ENCODE measurements around the gene CILP2. TPM values are rescaled to one million over a fixed set of nuclear protein-coding genes. Genes with fewer than 3 reads are reported as not detected.

CILP2 gene
- total RNA-seq, 2 experiments from 2014 or later, result 1.1 to 1.7 TPM

DNA sequence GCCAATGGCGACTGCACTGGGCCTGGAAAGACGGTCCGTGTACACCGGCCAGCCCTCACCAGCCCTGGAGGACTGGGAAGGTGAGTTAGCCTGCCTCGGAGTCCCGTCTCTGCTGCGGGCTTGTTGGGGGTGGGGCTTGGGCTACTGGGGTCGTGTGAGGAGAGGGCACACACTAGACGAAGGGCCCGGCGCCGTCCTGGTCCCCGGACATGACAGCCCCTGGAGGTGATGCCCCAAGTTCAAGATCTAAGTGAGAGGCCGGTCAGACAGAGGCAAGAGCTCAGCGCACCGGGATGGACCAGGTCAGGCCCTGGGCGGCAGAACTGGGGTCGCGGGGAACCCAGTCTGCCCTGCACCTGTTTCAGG, 1.6 kb downstream of the CILP2 start:
- ATAC-seq (ENCODE audit: poor library complexity) (no peak), DNase-seq (peak in 2 of 14 experiments; percentile 38 to 56)
- TF ChIP-seq, protein P1, sequence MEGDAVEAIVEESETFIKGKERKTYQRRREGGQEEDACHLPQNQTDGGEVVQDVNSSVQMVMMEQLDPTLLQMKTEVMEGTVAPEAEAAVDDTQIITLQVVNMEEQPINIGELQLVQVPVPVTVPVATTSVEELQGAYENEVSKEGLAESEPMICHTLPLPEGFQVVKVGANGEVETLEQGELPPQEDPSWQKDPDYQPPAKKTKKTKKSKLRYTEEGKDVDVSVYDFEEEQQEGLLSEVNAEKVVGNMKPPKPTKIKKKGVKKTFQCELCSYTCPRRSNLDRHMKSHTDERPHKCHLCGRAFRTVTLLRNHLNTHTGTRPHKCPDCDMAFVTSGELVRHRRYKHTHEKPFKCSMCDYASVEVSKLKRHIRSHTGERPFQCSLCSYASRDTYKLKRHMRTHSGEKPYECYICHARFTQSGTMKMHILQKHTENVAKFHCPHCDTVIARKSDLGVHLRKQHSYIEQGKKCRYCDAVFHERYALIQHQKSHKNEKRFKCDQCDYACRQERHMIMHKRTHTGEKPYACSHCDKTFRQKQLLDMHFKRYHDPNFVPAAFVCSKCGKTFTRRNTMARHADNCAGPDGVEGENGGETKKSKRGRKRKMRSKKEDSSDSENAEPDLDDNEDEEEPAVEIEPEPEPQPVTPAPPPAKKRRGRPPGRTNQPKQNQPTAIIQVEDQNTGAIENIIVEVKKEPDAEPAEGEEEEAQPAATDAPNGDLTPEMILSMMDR (IDR thresholded peaks at IDR 0.05), result no peak
- no peaks in the 10 kb centered on the region for H3K36me3 Mint-ChIP-seq (ENCODE audit: low read depth)
- H3K9me3 Mint-ChIP-seq, result no peaks in the 10 kb centered on the region
- H3K9me3 ChIP-seq (ENCODE audit: control insufficient read depth in 1 of 2, insufficient read depth in 1 of 2, low read length in 2 of 2), result peaks cover 0 to 11% of the 10 kb centered on the region in 2 experiments
- H3K27ac ChIP-seq (ENCODE audit: low read depth in 1 of 2, low read length in 2 of 2), result no peak overlapping the region
- H3K4me1 ChIP-seq (ENCODE audit: insufficient read depth, low read length), result peaks cover 47% of the 10 kb centered on the region
- no peak overlapping the region for H3K27ac Mint-ChIP-seq
- intact Hi-C loops (cut with DNase I, micrococcal nuclease), result loop anchor here in 1 of 2 experiments (5.0 kb wide), 2 partner anchors 53 to 198 kb away; no protein-coding TSS in a partner anchor
- no peaks in the 10 kb centered on the region for H3K27me3 Mint-ChIP-seq
- POLR2A ChIA-PET, result interaction anchor here (0.8 to 1.0 kb wide), 2 partner anchors 88 to 124 kb away, joined by 3 to 4 read pairs; partner anchors contain the start of gene ATP13A1
- no peaks in the 10 kb centered on the region for H3K36me3 ChIP-seq (ENCODE audit: insufficient read depth, low read length)
- CTCF ChIA-PET, result interaction anchor here (1.1 kb wide), 1 partner anchor 15 kb away, joined by 3 read pairs; no protein-coding TSS in a partner anchor
- peak overlapping the region; percentile 70 for H3K4me3 Mint-ChIP-seq
- H3K4me3 ChIP-seq (ENCODE audit: low read length), result no peak overlapping the region
- H3K27me3 ChIP-seq (ENCODE audit: control insufficient read depth in 1 of 2, insufficient read depth in 2 of 2, low read length in 2 of 2), result no peaks in the 10 kb centered on the region
- H3K4me1 Mint-ChIP-seq (ENCODE audit: low read depth), result peaks cover 33% of the 10 kb centered on the region

DNA sequence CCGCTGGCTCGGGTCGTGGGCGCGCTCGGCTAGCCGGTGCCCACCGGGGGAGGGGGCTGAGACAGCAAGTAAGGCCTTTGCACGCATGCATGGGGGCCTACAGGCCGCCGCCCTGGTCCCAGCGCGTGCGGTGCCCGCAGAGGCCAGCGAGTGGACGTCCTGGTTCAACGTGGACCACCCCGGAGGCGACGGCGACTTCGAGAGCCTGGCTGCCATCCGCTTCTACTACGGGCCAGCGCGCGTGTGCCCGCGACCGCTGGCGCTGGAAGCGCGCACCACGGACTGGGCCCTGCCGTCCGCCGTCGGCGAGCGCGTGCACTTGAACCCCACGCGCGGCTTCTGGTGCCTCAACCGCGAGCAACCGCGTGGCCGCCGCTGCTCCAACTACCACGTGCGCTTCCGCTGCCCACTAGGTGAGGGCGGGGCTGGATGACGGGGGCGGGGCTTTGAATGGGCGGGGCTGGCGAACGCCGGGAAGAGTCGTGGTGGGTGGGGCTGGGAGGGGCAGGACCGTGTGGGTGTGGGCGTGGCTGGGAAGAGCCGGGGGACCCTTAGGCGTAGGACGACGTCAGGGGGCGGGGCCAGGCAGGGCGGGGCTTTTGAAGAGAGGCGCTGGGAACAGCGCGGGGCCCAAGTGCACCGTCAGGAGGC, 2.1 kb downstream of the CILP2 start:
- H3K27me3 ChIP-seq (ENCODE audit: control insufficient read depth in 1 of 2, insufficient read depth in 2 of 2, low read length in 2 of 2), result no peaks in the 10 kb centered on the region
- Mint-ChIP-seq H3K36me3 (ENCODE audit: low read depth) (no peaks in the 10 kb centered on the region), H3K9me3 (no peaks in the 10 kb centered on the region), H3K27ac (no peak overlapping the region), H3K4me1 (ENCODE audit: low read depth) (peaks cover 33% of the 10 kb centered on the region), H3K27me3 (no peaks in the 10 kb centered on the region), H3K4me3 (peak overlapping the region; percentile 82)
- TF ChIP-seq, protein P1 (IDR thresholded peaks at IDR 0.05), result no peak
- DNase-seq, result peak; percentile 31 to 86 (median 60)
- ATAC-seq (ENCODE audit: poor library complexity), result peak; percentile 19
- intact Hi-C loops (cut with DNase I, micrococcal nuclease), result no loop called here
- CTCF ChIA-PET, result no interaction called here
- no peak overlapping the region for H3K27ac ChIP-seq (ENCODE audit: low read depth in 1 of 2, low read length in 2 of 2)
- H3K36me3 ChIP-seq (ENCODE audit: insufficient read depth, low read length), result no peaks in the 10 kb centered on the region
- POLR2A ChIA-PET, result interaction anchor here (0.7 to 1.6 kb wide), 2 partner anchors 128 to 129 kb away, joined by 3 to 6 read pairs; partner anchors contain the start of gene ZNF101
- H3K4me3 ChIP-seq (ENCODE audit: low read length), result peak overlapping the region; percentile 49
- H3K4me1 ChIP-seq (ENCODE audit: insufficient read depth, low read length), result peaks cover 47% of the 10 kb centered on the region
- H3K9me3 ChIP-seq (ENCODE audit: control insufficient read depth in 1 of 2, insufficient read depth in 1 of 2, low read length in 2 of 2), result peaks cover 0 to 11% of the 10 kb centered on the region in 2 experiments

DNA sequence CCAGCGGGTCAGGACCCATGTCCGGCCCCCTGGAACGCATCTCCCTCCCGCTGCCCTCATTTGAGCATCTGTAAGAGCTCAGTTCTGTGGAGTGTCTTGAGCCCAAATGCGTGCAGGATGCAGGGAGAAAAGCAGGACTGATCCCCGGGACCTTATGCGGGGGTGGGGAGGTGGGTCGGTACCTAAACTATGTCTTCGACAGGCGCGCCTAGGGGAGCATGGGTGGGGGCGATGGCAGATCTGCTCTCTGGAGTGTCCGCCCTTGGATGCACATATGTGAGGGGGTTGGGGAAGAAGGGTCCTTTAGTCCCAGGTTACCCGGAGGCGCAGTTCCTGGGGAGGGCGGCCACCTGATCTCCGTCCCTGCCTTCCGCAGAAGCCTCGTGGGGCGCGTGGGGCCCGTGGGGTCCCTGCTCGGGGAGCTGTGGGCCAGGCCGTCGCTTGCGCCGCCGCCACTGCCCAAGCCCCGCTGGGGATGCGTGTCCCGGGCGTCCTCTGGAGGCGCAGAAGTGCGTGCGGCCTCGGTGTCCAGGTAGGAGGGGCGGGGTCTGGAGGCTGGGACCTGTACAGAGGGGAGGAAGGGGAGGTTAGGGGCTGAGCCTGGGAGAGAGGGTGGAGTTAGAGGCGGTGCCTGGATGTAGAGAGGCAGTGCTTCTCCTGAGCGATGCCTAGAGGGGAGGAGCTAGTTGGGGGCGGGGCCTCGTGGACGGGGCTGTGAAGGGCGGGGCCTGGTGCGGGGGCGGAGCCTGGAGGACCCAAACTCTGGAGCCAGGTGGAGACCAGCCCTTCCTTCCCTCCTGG, 2.9 kb downstream of the CILP2 start:
- POLR2A ChIA-PET, result interaction anchor here (0.6 to 1.6 kb wide), 5 partner anchors 8 to 128 kb away, joined by 3 to 6 read pairs (median 3); partner anchors contain the start of gene ZNF101

More for the DNA sequence above, 2.9 kb downstream of the CILP2 start:
- intact Hi-C loops (cut with DNase I, micrococcal nuclease), result no loop called here
- H3K27me3 Mint-ChIP-seq, result no peaks in the 10 kb centered on the region
- Histone ChIP-seq H3K27ac (ENCODE audit: low read depth in 1 of 2, low read length in 2 of 2) (no peak overlapping the region), H3K4me1 (ENCODE audit: insufficient read depth, low read length) (peaks cover 47% of the 10 kb centered on the region), H3K4me3 (ENCODE audit: low read length) (peak overlapping the region; percentile 49), H3K9me3 (ENCODE audit: control insufficient read depth in 1 of 2, insufficient read depth in 1 of 2, low read length in 2 of 2) (peaks cover 0 to 11% of the 10 kb centered on the region in 2 experiments), H3K36me3 (ENCODE audit: insufficient read depth, low read length) (no peaks in the 10 kb centered on the region), H3K27me3 (ENCODE audit: control insufficient read depth in 1 of 2, insufficient read depth in 2 of 2, low read length in 2 of 2) (no peaks in the 10 kb centered on the region)
- TF ChIP-seq, protein P1 (IDR thresholded peaks at IDR 0.05), result no peak
- CTCF ChIA-PET, result interaction anchor here (0.8 to 1.0 kb wide), 2 partner anchors 9 to 13 kb away, joined by 3 to 4 read pairs; no protein-coding TSS in a partner anchor
- H3K36me3 Mint-ChIP-seq (ENCODE audit: low read depth), result no peaks in the 10 kb centered on the region
- peaks cover 33% of the 10 kb centered on the region for H3K4me1 Mint-ChIP-seq (ENCODE audit: low read depth)
- peak overlapping the region; percentile 82 for H3K4me3 Mint-ChIP-seq
- no peaks in the 10 kb centered on the region for H3K9me3 Mint-ChIP-seq
- ATAC-seq (ENCODE audit: poor library complexity) (peak; percentile 85), DNase-seq (peak; percentile 62 to 88 (median 73))
- no peak overlapping the region for H3K27ac Mint-ChIP-seq

Measured in CD4-positive, alpha-beta T cell (primary cell).